DMS153 (cell line): ENCODE data around the gene CUEDC1.

ENCODE experiments used
- DNase-seq: peaks from one replicate; lab custom pipeline; 2025; lab: John Stamatoyannopoulos, UW

CUEDC1 gene

GRCh38 chr17:57957120-57957850 lies 2.1 kb upstream of the CUEDC1 start:
- DNase-seq = no peak

GRCh38 chr17:57956291-57957119 lies 1.3 kb upstream of the CUEDC1 start:
- DNase-seq = no peak

GRCh38 chr17:57954397-57955182 lies 622 bp downstream of the CUEDC1 start:
- DNase-seq = peak; percentile 35

- no peak for DNase-seq
Observed at GRCh38 chr17:57953705-57954396, 1.4 kb downstream of the CUEDC1 start.

- no peak for DNase-seq
Observed at GRCh38 chr17:57953219-57953618, 2.0 kb downstream of the CUEDC1 start.

- no peak for DNase-seq
Observed at GRCh38 chr17:57949649-57950048, 5.6 kb downstream of the CUEDC1 start.

- DNase-seq = no peak
Observed at GRCh38 chr17:57948555-57949420, 6.4 kb downstream of the CUEDC1 start.

- no peak for DNase-seq
Observed at GRCh38 chr17:57948169-57948554, 7.0 kb downstream of the CUEDC1 start.

GRCh38 chr17:57947369-57947768 lies 7.8 kb downstream of the CUEDC1 start:
- no peak for DNase-seq

- DNase-seq = peak; percentile 63
Observed at GRCh38 chr17:57946798-57947358, 8.3 kb downstream of the CUEDC1 start.

- DNase-seq = no peak
Observed at GRCh38 chr17:57945996-57946797, 9.0 kb downstream of the CUEDC1 start.

- DNase-seq = no peak
Observed at GRCh38 chr17:57944908-57945307, 10.3 kb downstream of the CUEDC1 start.

GRCh38 chr17:57943645-57944044 lies 11.6 kb downstream of the CUEDC1 start:
- DNase-seq = no peak

GRCh38 chr17:57943140-57943539 lies 12.1 kb downstream of the CUEDC1 start:
- DNase-seq = no peak

- DNase-seq = no peak
Observed at GRCh38 chr17:57941384-57942370, 13.5 kb downstream of the CUEDC1 start.

- peak; percentile 76 for DNase-seq
Observed at GRCh38 chr17:57940653-57941329, 14.4 kb downstream of the CUEDC1 start.

- DNase-seq = peak; percentile 87
Observed at GRCh38 chr17:57940231-57940630, 15.0 kb downstream of the CUEDC1 start.

- DNase-seq = peak; percentile 93
Observed at GRCh38 chr17:57939797-57940196, 15.4 kb downstream of the CUEDC1 start.
